Superior temporal gyrus (tissue), 1 donor: ENCODE data around the gene C15orf39.
"Not testable (repeated sequence)": the region's sequence is repeated elsewhere in the genome, so short reads cannot be mapped to it uniquely, and the experiment has no call there.

Experiments used
- DNase-seq: peaks from one replicate; pipeline ENCODE4 v3.0.0-alpha.2; 2016; ENCODE audit errors: extremely low spot score

Gene C15orf39

DNA sequence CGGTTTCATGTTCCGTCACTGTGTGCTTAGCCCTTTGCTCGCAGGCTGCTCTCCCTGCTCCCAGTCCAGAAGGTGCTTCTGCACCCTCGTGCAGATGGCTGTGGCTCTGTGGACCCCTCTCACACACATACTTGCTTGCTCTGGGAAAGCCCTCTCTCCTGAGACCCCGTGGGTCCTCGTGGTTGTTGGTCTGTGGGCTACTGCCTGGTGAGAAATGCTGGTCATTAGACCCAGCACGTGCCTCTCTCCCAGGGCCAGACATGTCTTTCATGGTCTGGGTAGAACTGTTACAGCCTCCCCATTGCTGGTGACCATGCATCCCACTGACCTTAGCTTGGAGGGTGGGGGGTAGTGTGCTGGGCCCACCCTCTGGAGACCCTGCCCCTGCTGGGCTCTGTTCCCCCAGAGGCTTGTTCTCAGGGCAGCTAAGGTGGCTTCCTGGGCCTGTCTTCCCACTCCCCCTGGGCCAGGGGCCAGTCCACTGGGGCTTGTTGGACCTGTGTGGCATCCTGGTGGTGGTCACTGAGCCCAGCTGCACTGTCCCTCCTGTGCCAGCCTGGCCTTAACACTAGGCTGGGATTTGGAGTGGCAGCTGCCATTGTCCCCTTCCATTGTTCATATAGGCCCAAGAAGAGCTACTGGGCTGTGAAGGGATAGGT, 10.6 kb downstream of the C15orf39 start:
- DNase-seq: no peak

DNA sequence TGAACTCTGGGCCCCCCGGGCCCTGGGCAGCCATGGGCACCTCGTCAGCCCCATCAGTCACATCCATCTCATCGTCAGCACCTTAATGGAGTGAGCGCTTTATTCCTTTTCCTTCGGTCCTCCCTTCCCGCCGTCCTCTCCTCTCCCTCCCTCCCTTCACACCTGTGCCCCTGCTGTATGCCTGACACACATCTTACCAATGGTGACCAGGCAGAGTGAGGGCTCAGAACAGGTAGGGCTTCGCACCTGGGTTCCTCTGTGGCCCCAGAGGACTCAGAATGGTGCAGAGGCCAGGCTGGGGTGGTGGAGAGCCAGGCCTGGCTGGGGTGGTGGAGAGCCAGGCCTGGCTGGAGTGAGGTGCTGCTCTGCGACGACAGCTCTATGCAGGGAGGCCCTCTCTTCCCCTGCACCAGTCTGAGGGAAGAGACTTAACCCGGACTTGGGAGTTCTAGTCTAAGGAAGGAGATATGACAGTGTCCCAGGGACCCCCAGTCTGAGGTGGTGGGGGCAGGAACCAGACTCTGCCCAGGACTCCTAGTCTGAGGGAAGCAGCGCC, 11.6 kb downstream of the C15orf39 start:
- DNase-seq: no peak

DNA sequence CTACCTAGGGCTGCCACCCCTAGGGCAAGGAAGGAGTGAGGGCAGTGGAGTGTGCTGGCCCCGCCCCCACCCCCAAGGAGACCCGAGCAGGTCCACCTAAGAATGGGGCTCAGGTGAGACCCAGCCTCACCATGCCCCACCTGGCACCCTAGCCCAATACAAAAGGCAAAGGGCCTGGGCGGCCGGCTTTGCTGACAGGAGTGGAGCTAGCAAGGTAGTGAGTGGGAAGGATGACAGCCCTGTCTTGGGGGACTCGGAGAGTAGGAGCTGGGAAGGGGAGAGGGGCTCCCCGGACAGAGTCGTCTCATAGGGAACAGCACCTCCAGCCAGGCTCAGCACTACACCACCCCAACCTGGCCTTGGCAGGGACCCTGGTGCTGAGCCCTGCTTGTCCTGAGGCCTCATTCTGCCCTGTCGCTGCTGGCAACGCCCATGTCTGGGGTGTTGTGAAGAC, 12.1 kb downstream of the C15orf39 start:
- DNase-seq: no peak

DNA sequence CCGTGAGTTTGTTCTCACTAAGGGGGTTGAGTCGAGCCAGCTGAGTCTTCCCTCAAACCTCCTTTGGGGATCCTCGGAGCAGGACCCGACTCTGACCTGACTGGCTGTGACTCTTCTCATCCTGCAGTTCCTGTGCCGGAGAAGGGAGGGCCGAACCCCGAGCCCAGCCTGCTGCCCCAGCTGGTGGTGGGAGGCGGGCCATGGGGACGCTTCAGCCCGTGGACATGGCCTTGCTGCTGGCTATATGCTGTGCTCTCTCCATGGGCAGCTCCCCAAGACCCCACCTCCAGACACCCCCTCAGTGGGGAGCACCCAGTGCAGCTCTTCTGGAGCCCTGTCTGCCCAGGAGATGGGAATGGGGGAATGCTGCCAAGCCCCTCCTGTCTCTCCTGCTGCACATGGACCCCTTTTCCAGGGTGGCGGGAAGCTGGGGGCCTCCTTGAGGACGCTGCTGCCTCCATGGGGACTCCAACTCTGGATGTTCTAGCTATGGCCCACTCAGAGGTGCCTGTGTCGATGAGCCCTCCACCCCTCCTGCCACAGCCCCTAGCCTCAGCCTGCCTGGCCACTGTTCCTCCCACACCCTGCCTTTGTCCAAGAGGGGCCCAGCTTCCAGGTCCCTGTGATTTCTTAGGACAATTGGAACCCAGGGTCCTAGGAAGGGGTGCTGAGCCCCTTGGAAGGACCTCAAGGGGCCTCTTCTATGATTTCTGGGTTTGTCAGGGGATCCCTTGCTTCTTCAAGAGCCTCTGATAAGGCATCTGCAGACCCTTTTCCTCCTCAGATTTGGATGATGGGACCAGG, 12.8 kb downstream of the C15orf39 start:
- DNase-seq: no peak

DNA sequence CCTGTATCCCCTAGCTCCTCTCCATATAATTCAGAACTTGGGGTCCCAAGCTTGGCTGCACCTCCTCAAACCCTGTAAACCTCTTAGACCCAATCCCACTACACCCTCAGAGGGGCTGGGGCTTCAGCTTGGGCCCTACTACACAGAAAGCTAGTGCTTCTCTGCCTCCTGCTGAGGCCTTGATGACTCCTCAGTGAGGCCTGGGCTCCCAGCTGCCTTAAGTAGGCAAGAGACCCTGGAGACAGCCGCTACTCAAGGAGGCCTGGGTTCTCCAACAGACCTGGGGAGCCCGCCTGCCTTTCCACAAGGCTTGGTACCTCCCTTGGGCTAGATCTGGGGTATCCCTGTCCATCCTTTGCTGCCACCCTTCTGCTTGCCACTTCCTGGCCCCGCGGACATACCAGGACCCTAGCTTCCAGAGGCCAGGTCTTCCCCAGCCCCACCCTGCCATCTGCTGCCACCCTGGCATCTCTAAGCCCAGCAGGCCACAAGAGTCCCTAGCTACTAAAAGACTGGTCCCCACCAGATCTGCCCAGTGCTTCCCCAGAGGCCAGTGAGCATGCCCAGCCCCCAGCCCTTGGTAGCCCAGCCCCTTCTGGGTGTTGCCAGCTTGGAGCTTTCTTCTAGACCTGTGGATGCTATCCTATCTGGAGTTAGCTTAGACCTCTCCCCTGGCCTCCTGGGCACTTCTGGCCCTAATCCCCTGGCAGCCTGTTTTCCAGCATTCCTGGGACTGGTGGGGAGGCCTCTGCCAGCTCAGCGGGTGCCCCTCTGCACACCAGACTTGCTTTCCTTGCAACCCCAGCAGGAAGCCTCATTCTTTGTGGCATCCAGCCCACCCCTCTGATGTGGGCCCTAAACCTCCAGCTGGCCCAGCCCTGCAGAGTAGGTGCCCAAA, 13.7 kb downstream of the C15orf39 start:
- DNase-seq: no peak

DNA sequence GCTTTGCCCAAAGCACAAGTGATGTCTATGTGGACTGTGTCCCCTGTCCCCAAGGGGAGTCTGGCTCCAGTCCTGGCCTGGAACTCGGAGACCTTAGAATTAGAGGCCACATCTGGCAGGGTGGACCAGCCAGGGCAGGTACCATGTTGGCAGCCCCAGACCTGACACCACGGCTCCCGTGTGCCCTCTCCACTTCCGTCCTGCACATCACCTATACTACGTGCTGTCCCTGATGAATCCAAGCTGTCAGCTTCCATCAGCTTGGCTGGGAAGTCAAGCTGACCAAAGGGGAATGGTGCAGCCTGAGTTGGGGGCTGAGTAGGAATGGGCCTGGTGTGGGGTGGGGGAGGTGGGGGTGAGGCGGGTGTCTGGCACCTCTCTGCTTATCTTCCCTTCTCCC, 15.3 kb downstream of the C15orf39 start:
- DNase-seq: no peak

DNA sequence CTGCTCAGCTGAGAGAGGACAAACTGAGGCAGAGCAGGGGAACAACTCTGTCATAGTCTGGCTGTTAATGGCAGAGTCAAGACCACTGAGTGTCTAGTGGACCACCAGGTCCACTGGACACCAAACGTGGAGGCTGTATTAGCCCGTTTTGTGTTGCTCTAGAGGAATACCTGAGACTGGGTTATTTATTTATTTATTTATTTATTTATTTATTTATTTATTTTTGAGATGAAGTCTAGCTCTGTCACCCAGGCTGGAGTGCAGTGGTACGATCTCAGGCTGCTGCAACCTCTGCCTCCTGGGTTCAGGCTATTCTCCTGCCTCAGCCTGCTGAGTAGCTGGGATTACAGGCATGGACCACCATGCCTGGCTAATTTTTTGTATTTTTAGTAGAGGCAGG, 15.9 kb downstream of the C15orf39 start:
- DNase-seq: not testable (repeated sequence)

DNA sequence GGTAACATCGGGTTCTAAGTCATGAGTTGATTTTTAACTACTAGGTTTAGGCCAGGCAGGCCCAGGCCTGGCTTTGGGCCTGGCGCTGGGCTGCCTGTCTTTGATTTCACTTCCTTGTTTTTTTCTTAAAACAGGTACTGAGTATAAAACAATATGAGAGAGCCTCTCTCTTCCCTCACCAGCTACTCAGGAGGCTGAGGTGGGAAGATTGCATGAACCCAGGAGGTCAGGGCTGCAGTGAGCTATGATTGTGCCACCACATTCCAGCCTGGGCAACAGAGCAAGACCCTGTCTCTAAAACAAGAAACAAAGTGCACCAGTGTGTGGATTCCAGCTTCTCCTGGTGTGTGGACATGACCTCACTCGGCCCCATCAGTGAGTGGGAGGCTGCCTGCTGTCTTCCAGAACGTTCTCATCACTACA, 17.8 kb downstream of the C15orf39 start:
- not testable (repeated sequence) for DNase-seq

DNA sequence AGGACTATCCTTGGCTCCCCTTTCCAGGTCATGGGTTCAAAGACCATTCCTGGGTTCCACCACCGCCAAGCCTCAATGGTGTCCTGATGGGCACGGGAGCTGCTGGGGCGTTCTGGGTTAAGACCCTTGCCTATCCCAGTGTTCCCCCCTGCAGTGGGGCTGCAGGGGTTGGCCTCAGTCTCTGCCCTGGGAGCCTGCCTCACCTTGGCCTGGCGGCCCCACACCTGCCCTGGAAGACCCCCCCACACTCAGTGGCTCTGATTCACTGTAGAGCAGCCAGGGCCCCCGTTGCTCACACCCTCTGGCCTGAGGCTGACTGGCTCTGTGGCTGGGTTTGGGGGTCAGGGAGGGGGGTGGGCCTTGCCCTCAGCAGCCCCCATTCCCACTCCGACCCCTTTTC, 22.0 kb downstream of the C15orf39 start:
- DNase-seq: no peak

DNA sequence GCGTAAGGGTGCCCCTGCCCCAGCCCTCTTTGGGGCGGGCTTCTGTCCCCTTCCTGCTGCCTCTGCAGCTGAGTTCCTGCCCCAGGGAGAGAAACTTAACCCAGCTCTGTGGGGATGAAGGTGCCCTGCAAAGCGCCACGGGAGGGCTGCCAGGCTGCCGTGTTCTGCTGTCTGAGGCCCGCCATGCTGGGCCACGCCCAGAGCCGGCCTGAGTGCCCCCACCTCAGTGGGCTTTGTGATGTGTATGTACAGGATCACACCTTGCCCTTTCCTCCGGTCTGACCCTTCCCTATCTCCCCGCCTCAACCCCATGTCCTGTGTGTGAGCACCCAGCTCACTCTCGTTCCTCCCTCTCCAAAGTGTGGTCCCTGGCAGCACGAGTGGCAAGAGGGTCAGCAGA, 22.6 kb downstream of the C15orf39 start:
- DNase-seq: no peak

DNA sequence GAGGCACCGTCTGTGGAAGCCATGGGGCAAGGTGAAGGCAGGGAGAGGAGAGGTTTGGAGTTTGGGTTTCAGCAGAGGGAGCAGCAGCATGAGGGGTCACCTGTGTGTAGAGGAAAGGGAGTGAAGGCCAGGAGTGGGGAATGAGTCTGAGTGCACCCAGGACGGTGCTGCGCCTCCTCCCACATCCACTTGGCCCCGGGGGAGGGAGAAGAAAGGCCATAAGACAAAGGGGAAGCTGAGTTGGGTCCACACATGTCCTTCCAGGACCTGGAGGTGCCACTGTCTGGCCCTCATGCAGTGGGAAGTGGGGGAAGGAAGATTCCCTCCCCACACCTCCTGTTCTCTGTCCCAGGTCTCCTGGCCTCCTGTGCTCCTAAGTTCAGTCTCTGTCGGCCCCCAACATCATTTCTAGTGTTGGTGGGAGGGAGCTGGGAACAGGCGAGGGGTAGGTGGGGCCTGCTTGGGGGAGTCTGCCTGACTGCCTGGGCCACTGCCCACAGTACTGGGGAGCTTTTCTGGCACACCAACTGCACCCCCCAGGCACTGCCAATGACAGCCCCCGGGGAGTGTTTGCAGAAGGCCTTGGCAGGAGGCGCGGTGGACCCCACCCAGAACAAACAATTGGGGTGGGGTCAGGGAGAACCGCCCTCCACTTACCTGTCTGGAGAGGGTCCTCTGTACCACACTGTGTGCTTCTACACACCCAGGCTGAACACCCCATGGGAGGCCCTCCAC, 23.6 kb downstream of the C15orf39 start:
- DNase-seq: not testable (repeated sequence)

DNA sequence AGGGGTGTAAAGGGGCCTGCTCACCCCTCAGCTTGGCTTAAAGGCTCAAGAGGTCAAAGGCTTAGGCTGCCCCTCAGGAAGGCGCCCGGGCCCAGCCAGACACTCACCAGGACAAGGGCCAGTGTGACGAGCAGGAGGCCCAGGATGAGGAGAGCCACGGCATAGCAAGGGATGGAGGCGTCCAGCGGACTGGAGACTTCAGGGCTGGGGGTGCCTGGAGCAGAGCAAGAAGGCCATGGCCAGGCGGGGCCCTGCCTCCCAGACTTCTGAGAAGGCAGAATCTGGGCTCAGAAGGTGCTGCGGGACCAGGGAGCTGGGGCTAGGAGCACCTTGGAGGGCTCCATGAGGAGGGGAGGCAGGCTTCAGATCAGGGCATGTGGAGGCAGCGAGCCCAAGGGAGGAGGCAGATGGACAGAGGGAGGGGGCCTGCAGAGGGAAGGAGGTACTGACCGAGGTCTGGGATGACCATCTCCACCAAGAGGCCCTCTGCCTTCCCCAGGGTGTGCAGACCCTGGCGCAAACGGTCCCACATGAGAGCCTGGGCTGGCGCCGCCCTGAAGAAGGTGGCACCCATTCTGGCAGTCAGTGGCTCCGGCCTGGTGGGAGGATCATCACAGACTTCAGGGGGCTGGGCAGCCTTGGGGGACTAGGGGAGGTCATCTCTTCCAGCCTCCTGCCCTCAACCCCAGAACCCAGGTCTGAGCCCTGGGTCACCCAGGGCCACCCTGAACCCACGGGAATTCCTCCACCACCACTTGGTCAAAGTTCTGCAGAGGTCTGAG, 24.5 kb downstream of the C15orf39 start:
- no peak for DNase-seq

DNA sequence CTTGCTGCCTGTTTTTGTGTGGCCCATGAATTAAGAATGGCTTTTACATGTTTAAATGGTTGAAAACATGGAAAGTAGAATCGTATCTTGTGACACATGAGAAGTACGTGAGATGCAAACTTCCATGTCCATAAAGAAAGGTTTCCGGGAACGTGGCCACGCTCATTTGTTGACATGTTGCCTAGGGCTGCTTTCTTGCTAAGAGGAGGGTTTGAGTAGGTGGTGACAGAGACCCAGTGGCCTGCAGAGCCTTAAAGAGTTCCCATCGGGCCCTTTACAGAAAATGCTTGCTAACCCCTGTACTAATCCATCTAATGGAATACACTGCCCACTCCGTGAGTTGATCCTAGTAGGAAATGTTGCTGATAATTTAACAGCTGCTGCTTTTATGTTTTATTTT, 25.4 kb downstream of the C15orf39 start:
- DNase-seq: not testable (repeated sequence)

DNA sequence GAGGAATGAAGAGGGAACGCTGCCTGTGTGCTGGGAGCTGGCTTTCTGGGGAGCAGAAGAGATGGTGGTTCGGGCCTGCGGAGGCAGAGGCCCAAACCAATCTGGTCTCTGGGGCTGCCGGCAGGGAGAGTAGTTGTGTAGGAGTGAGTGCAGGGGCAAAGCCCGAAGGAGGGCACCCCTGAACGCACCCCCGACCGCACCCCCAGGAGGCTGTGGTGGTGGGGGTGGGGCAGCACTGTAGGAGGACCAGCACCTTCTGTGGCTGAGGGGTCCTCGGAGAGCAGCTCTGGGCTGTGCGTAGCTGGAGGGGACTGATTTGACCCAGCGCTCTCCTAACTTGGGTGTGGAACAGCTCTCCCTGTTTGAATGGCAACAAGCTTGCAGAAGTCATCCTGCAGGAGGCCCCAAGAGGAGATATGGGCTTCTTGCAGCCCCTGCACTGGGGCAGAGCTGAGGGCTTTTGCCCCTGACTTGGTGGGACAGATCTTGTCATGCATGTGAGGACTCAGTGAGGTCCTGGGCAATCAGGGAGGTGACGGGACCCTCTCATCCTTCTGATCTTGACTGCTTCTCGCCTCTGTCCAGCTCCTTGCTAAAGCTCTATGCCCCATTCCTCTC, 26.1 kb downstream of the C15orf39 start:
- DNase-seq: no peak

DNA sequence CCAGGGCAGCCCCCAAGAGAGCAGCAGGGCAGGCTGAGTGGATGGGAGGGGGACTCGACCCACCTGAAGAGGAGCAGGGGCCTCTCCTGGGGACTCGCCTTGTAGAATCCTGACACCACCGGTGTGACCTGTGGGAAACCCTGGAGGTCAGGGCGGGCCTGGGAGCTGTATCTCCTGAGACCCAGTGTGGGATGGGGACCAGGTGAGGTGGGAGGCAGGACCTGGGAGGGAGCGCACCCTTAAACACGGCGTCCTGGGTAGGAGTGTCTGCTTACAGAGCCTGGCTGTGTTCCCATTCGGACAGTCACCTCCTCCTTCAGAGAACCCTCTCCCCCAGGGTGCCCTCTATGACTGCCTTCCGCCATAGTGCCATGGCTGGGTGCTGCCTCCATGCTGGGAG, 27.1 kb downstream of the C15orf39 start:
- DNase-seq: no peak

DNA sequence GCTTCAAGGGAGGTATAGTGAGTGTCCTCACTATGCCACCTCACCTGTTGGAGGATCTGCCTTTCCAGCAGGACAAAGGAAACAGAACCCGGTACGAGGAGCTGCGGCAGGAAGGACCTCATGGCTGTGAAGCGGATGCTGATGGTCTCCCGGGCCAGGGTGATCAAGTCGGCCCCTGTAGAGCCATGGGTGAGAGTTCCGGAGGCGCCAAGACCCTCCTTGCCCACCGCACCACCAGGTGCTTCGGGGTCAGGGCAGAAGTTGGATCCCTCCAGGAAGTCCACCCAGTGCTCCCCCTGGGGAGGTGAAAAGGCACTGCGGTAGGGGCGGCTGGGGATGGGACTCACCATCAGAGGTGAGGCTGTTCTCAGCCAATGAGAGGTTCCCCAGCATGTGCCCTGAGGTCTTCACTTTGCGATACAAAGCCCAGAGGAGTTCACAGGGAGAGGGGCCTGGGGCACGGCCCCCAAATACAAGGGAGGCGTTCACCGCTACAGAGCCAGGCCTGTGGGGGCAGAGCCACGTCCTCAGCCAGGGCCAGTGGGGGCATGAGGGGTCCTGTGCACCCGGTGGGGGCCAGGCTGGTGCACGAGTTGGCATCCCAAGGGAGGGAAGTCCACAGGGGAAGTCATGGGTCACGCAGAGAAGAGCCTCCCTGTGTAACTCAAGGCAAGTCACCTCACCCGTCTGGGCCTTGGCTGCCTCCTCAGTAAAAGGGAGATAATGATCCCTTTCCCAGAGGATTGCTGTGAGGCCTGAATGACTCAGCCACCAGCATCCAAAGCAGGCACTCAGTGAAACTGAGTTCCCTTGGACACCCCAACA, 27.7 kb downstream of the C15orf39 start:
- DNase-seq: no peak

DNA sequence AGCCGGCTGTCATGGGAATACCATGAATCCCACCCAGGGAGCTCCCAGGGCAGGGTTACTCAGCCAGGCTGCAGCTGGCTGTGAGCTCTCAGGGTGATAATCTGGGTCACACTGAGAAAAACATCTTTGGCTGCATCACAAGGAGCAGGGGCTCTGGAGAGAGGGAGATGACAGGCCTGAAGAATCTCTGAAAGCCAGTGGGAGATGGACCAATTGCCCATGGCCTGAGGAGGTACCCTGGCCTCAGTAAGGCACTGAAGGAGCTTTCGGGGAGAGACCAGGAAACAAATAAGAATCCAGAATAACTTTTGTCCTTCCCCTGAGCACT, 28.3 kb downstream of the C15orf39 start:
- DNase-seq: no peak

DNA sequence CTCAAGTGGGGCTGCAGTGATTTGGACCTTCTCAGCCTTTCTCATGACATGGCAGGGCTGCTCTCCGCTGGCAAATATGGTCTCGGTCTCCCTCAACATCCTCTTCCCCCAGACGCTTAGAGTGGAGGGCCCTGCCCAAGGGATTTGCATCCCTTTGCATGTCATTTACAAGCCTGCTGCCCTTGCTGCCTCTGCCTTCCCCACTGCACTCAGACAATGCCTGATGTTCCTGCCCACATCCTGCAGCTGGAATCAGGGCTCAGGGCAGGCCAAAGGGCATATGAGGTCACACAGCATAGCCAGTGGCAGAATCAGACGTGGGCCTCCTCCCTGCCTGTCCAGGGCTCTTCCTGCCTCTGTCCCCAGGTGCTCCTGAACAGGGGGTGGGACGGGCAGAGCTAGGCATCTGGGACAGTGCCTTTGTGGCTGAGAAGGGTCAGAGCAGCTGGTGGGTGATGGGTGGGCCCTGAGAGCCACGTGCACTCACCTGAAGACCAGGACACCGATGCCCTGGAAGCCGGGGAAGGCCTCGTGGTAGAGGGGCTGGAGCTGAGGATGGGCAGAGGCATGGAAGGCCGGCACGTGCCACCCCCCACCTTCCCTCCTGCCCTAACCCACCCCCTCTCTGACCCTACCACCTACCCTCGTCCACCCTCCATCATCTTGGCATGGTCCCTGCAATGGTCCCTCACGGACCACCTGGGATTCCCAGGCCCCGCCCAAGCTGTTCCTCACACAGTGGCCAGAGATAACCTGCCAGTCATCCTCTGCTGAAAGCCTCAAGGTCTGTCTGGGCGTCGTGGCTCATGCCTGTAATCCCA, 29.1 kb downstream of the C15orf39 start:
- DNase-seq: no peak
